Amniotic epithelial cell (primary cell): ENCODE measurements around the gene HOXB6.

ENCODE experiments used
- DNase-seq: peaks from one replicate; pipeline ENCODE4 v3.0.0-alpha.2; 2010; ENCODE audit warnings: low read depth

Gene HOXB6

DNA sequence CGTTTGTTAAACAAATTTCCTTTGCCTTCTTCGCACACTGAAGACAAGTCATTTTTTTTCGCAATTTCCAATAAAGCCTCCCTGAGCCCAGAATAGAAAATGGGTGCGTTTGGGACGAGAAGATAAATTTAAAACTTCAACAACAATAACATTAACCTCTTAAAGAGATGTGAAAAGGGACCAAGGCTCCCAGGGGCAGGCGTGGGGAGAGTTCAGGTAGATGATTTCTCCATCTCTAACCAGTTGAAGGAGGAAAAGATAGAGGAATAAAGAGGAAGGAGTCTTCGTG is 25.4 kb downstream of the HOXB6 start:
- DNase-seq = no peak

DNA sequence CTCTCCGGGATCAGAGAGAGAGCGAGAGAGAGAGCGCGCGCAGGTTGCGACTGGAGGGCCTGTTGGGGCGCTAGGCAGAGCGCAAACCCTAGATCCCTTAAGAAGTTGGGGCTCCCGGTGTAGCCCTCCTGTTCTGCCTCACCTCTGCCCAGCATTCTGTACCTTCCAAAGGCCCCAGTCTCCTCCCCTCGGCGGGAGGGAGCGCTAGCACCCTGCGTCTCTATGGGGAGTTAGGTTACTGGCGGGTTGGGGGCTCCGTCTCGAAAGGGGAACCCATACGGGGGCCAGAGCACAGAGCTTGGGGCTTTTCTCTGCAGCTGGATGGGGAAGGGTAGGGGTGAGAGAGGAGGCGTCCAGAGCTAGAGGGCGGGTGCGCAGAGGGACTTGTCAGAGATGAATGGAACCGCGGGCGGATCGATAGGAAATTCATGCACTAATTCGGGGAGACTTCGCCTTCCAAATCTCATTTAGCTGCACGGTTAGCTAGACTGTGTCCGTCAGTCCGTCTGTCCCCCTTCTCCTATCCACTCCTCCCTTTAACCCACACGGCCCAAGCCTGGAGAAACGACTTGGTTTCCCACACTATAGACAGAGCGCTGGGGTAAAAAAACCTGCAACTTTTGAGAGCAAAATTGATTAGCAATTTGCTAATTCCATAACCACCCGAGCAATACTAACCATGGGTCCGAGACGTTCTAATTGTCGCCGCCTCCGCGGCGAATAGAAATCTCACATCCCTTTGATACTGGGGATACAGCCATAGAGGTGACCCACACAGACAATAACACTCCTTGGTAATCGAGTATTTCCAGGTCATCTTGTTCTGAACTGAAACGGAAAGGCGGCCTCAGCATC is 25.9 kb downstream of the HOXB6 start:
- DNase-seq = no peak

DNA sequence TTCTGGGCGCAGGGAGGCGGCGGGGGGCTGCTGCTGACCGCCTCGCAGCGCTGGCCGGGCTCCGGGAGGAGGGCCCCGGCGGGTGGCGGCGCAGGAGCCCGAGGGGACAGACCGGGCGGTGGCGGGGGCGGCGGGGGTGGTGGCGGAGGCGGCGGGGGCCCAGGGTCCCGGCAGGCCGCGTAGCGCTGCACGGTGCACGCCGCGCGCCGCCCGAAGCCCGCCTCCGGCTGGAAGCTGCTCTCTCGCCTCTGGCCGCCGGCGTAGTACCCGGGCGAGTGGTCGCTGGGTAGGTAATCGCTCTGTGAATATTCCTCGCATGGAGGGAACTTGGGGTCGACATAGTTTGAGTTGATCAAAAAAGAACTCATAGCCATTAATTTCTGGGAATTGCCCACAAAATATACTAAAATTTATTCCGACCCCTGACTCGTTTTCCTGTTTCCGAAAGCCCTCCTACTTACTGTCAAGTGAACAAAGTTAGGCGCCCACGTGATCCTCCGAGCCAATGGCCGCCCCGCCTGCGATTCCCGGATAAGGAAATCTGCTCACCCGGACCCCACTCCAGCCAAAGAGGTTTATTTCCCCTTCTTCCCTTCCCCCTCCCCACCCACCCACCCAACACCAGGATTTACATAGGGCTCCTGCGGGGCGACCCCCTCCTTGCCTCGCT is 26.7 kb downstream of the HOXB6 start, which contains the start of gene HOXB4:
HOXB4 (minus strand) TSS at position 405 of the 670 bp plus-strand sequence; CDS start at position 374, 31 bp downstream.
- DNase-seq = peak; percentile 86

DNA sequence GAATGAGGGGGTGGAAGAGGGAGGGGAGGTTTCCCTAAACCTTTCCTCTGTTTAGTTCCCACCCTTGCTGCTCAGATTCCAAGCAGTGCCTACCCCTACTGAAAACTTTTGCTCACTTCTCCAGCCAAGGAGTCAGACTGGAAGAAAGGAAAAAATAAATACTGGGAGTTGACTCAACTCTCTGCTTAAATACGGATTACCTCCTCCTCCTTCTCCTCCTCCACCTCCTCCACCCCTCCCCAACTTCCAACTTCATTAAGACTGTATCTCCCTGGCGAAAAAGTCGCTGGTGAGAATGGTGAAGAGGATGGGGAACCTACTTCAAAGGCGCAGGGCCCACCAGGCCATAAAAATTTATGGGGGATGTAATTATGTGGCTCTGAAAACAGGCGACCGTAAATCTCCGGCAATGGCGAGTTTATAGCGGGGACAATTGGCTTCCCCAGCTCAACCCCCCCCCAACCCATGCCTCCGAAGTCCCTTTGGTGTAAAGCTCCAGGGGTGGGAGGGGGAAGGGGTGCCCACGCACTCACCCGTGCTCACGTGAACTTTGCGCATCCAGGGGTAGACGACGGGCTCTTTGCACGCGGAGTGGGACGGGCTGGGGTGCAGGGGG is 27.3 kb downstream of the HOXB6 start:
- peak; percentile 79 for DNase-seq

DNA sequence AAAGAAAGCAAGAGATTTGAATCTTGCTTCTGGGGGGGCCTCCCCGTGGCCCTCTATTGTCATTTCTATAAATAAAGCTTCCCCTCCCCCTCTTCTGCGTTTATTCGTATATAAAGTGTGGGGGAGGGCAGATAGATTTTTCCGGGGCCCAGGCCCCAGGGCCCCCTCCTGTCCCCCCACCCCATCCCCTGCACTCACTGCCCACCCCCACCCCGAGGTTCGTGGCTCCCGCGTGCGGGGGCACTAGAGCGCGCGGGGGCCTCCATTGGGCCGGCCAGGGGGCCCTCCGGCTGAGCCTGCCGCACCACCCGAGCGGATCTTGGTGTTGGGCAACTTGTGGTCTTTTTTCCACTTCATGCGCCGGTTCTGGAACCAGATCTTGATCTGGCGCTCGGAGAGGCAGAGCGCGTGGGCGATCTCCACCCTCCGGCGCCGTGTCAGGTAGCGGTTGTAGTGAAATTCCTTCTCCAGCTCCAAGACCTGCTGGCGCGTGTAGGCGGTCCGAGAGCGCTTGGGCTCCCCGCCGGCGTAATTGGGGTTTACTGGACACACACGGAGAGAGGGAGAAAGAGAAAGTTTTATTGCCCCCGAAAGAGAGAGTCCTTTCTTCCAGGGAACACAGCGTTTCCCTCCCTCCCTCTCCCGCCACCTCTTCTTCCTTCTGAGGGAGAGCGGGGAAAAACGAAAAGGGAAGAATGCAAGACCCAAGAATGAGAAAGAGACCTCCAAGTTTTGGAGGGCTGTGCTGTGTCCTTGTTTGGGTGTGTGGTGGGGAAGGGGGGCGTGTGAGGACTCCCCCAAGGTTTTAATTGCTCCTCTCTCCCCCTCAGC is 28.1 kb downstream of the HOXB6 start:
- DNase-seq = peak; percentile 96

DNA sequence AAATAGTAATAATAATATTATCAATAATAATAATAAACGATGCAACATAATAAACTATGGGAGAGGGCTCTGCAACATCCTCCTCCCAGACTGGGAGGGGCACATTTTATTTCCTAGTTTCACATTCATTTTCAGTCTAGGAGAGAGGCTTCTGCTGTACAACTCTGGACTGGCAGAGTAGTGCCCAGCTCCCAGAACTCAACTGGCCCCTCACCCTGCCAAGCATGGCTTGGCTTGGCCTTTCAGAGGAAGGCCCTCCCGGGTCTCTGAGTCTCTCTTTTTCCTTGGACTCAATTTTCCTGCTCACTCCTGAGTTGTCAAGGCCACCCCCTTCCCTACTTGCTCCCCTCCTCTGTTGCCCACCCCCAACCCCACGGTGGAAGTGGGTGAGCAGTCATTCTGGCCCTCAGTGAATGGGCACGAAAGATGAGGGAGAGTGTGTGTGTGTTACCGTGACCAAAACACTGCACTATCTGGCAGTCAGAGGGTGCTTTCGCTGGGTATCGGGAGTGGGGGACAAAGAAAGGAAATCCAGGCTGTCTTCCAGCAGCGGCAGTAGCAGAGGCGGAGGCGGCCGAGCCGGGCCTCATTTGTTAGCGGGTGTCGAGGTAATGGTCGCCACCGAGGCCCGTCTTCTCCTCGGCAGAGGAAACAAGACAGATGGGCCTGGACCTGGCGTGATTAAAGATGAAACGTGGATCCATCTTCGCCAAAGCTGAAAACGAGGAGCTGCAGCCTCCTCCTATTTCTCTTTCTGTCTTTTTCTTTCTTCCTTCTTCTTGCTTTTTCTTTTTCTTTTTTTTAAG is 28.9 kb downstream of the HOXB6 start:
- DNase-seq = peak; percentile 63

DNA sequence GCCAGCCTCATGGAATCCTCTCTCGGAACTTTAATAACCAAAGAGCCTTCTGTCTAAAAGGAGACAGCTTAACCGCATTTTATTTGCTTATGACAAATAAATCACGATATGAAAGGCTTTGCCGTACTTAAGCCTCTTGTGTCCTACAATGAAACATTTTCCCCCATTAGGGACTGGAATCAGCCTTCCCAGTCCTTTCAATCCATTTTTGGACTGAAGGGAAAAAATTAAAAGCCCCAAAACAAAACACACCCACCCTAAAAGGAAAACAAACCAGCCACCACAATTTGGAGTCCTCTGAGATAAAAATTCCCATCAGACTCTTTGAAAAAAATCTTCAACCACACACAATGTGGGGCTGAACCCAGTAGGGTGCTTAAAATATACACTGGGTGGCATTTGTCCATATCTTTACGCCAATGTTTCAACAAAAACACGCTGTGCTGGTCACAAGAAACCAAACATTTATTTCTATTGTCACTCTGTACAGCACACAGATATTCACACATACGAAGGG is 29.7 kb downstream of the HOXB6 start:
- DNase-seq = peak; percentile 93

DNA sequence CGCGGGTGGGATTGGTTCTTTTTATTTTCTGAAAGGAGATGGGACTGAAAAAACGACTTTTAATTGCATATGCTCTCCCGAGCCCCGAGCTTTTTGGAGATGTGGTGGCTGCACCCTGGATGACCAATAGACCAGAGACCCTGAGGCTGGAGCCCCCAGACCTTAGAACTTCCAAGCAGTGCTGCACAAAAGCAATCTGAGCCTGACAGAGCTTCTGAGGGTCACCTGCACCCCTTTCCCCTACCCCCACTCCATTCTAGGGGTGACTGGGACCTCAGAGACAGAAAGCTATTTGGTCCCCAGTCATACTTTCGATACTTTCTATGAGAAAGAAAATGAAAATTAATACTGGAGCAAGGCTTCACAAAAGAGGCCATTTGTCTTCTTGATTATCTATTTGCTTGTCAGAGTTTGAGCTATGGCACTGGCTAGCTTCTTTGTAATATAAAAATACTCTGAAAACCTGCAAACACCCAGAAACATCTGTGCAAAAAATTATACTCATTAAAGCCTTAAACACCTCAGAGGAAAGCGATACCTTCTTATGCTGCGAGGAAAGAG is 30.2 kb downstream of the HOXB6 start:
- no peak for DNase-seq

DNA sequence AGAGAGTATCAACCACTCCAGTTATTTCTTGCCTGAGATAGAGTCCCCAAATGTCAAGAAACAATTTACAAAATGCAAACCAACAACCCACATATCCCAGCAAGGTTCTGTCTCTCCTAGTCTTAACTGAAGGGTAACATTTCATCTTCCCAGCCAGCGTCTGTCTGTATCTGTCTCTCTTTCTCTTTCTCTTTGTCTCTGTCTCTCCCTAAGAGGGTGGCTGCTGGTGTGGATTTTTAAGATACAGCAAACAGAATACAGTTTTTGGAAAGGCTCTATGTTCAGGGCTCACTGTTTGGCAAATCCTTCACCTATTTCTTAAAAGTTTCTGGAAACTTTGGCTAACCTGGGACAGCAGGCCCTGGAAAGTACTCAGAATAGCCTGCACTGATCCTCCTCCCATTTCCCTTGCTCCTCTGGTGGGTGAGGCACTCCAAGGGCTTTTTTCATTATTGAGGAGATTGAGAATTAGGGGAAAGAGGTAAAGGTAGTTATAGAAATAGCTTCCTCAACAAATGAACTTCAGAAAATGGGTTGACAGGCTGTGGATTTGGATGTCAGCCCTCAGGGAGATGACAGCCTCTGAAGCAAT is 32.9 kb downstream of the HOXB6 start:
- DNase-seq = no peak

DNA sequence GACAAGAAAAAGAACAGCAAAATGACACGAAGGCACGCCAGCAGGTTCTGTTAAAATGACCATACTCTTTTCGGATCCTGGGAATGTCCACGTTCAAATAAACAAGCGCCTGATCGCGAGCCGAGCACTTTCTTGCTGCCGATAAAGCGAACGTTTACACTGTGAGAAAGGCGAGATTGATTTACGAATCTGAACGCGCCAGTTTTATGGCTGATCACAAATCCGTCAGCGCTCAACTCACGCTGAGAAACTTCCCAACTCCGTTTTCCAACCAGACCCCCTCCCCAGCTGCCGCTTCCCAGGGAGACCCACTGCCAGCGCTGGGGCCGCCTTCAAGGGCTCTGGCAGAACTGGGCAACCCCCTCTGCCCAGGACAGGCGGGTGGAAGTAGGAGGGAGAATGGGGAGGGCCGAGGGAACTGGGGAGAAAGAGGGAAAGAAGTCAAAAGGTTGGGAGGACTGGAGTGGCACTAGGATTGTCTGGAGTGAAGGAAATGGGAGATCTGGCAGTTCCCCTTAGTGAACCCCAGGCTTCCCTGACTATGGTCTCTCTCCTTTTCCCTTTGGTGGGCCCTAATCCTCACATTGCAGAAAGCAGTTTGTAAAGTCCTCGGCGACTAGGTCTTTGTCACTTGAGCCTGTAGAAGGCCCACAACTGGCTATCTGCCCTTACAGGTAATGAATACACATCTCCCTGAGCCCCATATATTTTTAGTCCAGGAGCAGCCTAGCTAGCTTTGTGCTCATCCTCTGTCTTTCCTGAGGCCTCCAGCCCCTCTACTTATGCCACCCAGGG is 33.6 kb downstream of the HOXB6 start:
- DNase-seq = no peak

DNA sequence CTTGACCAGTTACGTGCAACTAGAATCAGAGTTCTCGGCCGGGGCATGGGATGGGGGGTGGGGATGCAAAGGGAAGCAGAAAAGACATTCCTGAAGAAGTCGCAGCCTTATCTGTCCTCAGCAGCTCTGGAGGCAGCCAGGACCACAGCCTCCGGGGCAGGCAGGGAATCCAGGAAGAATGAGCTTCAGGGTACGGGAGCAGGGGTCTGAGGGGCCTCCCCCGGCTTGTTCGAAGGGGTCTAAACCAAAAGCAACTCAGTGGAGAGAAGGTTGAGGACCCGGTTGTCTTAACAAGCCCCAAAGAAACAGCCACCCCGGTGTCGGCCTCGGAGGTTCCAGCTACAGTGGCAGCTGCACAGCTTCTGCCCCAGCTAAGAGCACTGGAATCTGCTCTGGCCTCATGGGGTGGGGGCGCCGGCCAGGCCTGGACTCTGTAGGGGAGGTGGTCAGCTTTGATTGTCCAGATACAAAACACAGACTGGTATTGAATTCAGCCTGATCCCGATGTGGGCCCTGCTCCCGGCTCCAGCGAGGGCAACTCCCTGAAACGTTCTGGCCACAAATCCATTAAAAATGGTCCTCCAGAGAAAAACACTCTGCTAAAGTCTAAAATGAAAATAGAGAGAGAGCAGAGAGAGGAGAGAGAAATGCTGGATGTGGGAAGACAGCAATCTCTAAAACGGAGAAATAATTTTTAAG is 34.3 kb downstream of the HOXB6 start:
- DNase-seq = no peak

DNA sequence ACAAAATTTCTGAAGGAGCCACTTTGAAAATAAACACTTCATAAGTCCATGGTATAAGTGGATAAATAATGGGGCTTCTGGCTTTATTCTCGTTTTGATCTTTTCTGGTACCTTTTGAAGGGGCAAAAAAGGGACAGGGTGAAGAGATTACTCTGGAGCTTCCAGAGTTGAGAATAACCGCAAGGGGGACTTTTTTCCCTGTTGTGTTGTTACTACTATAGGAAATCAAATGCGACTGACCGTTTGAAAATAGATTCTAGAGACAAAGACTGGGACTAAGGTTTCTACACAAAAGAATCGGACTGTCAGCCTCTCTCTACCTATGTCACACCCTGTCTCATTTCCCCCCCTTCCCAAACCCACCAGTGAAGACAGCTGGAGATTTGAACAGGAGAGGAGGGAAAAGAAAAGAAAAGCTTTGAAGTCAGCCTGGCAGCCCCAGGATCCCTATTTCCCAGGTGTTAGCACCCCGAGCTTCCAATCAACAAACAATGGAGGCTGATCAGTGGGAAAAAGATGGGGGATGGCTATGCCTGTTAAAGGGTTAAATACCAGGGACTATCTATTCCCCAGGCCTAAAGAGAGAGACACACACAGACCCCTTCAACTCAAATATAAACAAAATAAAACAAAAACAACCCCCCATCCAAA is 35.0 kb downstream of the HOXB6 start:
- DNase-seq = no peak

DNA sequence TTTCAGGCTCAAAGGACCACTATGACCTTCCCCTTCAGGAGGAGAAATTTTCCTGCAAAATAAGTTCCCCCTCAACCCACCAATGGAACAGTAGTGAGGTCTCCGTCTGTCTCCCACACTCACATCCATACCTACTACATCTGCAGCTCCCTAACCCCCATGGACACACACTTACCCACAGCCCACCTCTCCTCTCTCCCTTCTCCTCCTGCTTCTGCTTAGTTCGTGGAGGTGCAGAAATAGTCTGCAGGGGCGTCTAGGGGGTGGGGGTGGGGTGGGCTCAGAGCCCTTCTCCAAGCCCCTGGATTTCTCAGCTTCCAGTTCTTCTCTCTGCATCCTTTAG is 35.6 kb downstream of the HOXB6 start:
- no peak for DNase-seq

DNA sequence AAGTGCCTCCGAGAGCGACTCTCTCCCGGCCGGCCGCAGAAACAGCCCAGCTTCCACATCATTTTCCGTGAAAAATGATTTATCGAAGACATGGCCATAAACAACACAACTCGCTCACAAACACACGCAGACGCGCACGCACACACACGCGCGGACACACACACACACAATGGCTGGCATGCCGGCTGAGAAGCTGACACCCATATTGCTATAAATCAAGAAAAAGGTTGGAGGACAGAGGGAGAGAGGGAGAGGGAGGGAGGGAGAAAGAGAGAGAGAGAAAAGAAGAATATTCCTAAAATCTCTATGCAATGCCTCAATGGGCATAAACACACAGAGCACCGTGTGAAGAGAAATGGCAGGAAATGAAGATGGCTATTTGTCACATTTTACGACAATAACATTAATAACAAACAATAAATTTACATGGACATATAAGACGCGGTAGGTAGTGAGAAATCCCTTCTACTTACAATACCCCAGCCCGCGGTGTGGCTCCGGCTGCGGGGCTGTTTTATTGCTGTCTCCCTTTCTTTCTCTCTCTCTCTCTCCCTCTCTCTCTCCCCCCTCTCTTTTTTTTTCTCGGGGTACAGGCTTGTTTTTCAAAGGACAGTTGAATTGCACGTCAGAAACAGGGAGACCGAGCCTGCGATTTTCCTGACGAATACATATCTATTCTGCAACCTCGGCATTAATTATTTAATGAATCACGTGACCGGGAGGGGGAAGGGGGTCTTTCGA is 36.1 kb downstream of the HOXB6 start:
- peak; percentile 82 for DNase-seq

DNA sequence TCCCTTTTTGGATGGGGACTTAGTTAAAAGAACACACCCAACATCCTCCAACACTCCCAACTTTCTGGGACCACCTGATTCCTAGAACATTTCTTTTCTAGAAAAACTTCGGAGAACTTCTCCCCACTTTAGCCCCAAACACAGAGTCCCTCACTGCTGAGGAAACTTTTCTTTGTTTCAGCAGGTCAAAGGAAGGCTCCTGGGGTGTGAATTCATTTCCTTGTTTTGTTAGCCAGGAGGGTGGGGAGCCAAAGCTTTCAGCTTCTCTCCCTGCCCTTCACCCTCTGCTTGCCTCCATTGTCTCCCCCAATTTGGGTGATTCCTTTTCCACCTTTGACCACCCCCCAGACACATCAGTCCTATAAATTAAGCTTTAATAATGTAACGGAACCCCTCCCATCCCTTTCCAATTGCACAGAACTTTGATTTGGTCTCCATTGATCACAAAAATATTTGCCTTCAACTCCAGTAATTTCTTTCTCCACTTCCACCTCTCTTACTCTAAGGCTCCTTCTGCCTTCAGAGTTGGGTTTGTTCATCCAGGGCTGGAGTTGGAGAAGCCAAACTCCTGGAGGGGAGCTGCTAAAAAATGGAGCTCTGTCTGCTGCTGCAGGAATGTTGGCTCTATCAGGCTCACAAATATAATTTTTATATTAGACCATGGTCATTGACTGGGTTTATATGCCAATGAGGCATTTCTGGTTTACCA is 37.0 kb downstream of the HOXB6 start:
- no peak for DNase-seq

DNA sequence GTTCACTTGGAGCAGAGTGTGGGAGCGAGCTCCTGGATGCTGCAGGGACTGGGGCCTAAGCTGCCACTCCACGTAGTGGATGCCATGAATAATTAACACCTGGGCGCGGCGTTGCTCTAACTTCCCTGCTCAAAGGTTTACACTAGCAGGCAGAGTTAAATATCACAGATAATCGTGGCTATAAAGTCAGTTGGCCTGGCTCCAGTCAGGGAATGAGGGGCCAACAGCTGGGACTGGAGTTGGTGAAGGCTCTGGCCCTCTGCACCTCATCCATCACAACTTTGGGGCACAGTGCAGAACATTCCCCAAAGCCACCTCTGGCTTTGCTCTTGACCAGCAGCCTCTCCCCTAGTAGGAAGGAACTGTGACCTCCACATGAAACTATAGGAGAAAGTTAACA is 37.6 kb downstream of the HOXB6 start:
- DNase-seq = no peak

DNA sequence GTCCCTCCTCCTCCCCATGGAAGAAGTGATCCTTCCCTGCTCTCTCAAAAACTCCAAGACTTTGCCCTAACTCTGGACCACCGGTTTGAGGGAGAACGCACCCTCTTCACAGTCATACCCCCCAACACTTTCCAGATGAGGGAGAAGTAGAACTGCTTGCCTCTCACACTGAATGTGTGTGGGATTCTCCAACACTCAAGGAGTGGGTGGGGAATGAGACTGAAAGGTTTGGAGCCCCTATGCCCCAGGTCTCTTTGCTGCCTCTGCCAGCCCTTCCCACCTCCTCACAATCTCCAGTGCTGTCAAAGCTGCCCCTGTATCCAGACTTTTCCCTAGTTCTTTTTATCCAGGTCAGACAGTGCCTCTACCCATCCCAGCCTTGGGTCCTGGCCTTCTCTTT is 38.1 kb downstream of the HOXB6 start:
- no peak for DNase-seq
